ENCODE measurements around the gene SLC22A5.

- TF ChIP-seq POLR2AphosphoS5 (IDR thresholded peaks at IDR 0.05; ENCODE audit: borderline replicate concordance, low read depth, low read length), result no peak
- TF ChIP-seq EZH2 (IDR thresholded peaks at IDR 0.05), result no peak
Measured at GRCh38 chr5:132372127-132372526, 2.6 kb downstream of the SLC22A5 start.

Measured in SK-N-MC (cell line).